Gastrocnemius medialis (tissue), 4 donors: ENCODE results near the gene VOPP1. TPM values are rescaled to one million over a fixed set of nuclear protein-coding genes. Genes with fewer than 3 reads are reported as not detected.

Source experiments
- ATAC-seq, 2 donors: fragments of 150-250 bp; one replicate each; pipeline ENCODE4 v1.9.1; 2016
- DNase-seq, 2 donors: peaks; one replicate each; pipeline ENCODE4 v3.0.0-alpha.2; 2019
- H3K27ac ChIP-seq, 4 donors: fragments of 200-600 bp; sonication (generic); 1 replicate in 1 of 4; 2 replicates in 3 of 4; pipeline ENCODE4 v1.5.1; 2016 to 2018; ENCODE audit warnings: mild to moderate bottlenecking in 2 of 4, moderate library complexity in 1 of 4
- H3K27me3 ChIP-seq, 3 donors: fragments of 200-600 bp; sonication (generic) in 2 of 3; 1 replicate in 1 of 3; 2 replicates in 2 of 3; pipeline versions ENCODE4 v1.5.1 to v1.6.0; 2016 to 2019; ENCODE audit warnings: mild to moderate bottlenecking in 1 of 3, moderate library complexity in 1 of 3
- H3K36me3 ChIP-seq, 2 donors: fragments of 200-600 bp; sonication (generic) in 1 of 2; one replicate each; pipeline ENCODE4 v1.5.1; 2017 to 2018
- H3K4me1 ChIP-seq, 2 donors: fragments of 200-600 bp; sonication (generic) in 1 of 2; one replicate each; pipeline ENCODE4 v1.5.1; 2016 to 2017; ENCODE audit warnings: mild to moderate bottlenecking in 2 of 2
- H3K4me3 ChIP-seq, 4 donors: fragments of 200-600 bp; sonication (generic) in 3 of 4; 1 replicate in 1 of 4; 2 replicates in 3 of 4; pipeline ENCODE4 v1.5.1; 2016 to 2019; ENCODE audit warnings: mild to moderate bottlenecking in 2 of 4
- H3K9me3 ChIP-seq, 3 donors: fragments of 200-600 bp; sonication (generic) in 2 of 3; 1 replicate in 1 of 3; 2 replicates in 2 of 3; pipeline ENCODE4 v1.5.1; 2016 to 2019
- POLR2A ChIP-seq, 2 donors: fragments of 450-650 bp; IDR thresholded peaks; one replicate each; pipeline ENCODE4 v1.6.1; 2017; ENCODE audit warnings: antibody characterized with exemption in 2 of 2, mild to moderate bottlenecking in 2 of 2, moderate library complexity in 2 of 2
- in situ Hi-C, 4 donors: fragments of 200-750 bp; cut with MboI; loops; one replicate each; pipeline versions ENCODE4 v1.15.0 to v1.8.0; 2017; ENCODE audit warnings: low sequenced_read_pairs in 4 of 4
- intact Hi-C: fragments of 100-400 bp; cut with DNase I; formaldehyde crosslinking; loops from one replicate; pipeline ENCODE4 v1.15.1; 2023; ENCODE audit warnings: low total_unique reads
- total RNA-seq, 4 donors: library from RNA; depleted of rRNA; stranded (reverse); fragments of >200 nt; gene quantifications; one replicate each; pipeline versions ENCODE4 v1.1.0 to v1.2.3, GENCODE V29; 2016
- TF ChIP-seq, protein P1 (sequence below), 5 experiments: fragments of 450-650 bp in 3 of 5; fragments of 200-600 bp in 2 of 5; sonication (generic) in 2 of 5; IDR thresholded peaks in 4 of 5; conservative IDR thresholded peaks in 1 of 5; 1 replicate in 4 of 5; 2 replicates in 1 of 5; pipeline ENCODE4 v1.5.1; 2016 to 2019; ENCODE audit warnings: antibody characterized with exemption in 5 of 5, mild to moderate bottlenecking in 3 of 5, moderate library complexity in 3 of 5

The VOPP1 gene
- total RNA-seq, 4 donors from 2014 or later = 17.3 to 27.9 (median 26.5) TPM

DNA sequence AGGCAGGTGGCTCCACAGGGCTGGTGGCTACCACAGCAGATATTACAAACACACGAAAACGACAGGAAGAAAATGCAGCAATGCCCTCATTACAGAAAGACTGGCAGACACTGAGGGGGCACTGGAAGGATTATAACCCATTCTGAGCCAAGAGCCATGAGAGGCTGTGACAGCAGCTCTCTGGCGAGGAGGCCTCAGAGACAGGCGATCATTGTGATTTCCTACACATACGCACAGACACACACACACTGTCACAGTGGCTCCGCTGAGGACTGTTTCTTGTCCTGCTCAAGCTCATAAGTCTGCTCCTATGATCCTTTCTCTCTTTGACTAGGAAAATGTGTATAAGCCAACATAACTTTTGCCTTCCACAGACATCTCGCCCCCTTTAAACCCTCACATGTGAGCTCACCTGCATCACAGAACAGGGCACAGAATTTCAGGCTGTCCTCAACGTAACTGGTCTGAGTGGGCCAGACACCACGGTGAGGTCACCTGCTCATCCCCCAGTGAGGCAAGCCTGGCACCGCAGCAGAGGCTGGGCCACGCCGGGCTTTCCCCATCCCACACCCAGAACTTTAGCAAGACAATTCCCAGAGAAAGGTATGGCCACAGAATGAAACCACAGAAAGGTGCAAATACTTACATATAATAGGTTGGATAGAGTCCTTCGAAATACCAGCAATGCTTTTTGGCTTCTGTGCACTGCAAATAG, 51.7 kb downstream of the VOPP1 start:
- no peaks in the 10 kb centered on the region for H3K27me3 ChIP-seq
- DNase-seq (no peak), ATAC-seq (no peak)
- TF ChIP-seq POLR2A (IDR thresholded peaks at IDR 0.05) = no peak
- TF ChIP-seq, protein P1, sequence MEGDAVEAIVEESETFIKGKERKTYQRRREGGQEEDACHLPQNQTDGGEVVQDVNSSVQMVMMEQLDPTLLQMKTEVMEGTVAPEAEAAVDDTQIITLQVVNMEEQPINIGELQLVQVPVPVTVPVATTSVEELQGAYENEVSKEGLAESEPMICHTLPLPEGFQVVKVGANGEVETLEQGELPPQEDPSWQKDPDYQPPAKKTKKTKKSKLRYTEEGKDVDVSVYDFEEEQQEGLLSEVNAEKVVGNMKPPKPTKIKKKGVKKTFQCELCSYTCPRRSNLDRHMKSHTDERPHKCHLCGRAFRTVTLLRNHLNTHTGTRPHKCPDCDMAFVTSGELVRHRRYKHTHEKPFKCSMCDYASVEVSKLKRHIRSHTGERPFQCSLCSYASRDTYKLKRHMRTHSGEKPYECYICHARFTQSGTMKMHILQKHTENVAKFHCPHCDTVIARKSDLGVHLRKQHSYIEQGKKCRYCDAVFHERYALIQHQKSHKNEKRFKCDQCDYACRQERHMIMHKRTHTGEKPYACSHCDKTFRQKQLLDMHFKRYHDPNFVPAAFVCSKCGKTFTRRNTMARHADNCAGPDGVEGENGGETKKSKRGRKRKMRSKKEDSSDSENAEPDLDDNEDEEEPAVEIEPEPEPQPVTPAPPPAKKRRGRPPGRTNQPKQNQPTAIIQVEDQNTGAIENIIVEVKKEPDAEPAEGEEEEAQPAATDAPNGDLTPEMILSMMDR (IDR thresholded peaks at IDR 0.05 in 4 of 5, conservative IDR thresholded peaks at IDR 0.05 in 1 of 5) = no peak
- peaks cover 56 to 63% of the 10 kb centered on the region in 2 donors for H3K4me1 ChIP-seq
- no peak overlapping the region for H3K4me3 ChIP-seq
- in situ Hi-C loops (no loop called here), intact Hi-C loops (no loop called here)
- no peaks in the 10 kb centered on the region for H3K36me3 ChIP-seq
- H3K27ac ChIP-seq = peak overlapping the region in 1 of 4 donors; percentile 5
- no peaks in the 10 kb centered on the region for H3K9me3 ChIP-seq

- intact Hi-C loops (no loop called here), in situ Hi-C loops (no loop called here)
- no peak for ATAC-seq
Observed at GRCh38 chr7:55518836-55519235, 53.5 kb downstream of the VOPP1 start.

DNA sequence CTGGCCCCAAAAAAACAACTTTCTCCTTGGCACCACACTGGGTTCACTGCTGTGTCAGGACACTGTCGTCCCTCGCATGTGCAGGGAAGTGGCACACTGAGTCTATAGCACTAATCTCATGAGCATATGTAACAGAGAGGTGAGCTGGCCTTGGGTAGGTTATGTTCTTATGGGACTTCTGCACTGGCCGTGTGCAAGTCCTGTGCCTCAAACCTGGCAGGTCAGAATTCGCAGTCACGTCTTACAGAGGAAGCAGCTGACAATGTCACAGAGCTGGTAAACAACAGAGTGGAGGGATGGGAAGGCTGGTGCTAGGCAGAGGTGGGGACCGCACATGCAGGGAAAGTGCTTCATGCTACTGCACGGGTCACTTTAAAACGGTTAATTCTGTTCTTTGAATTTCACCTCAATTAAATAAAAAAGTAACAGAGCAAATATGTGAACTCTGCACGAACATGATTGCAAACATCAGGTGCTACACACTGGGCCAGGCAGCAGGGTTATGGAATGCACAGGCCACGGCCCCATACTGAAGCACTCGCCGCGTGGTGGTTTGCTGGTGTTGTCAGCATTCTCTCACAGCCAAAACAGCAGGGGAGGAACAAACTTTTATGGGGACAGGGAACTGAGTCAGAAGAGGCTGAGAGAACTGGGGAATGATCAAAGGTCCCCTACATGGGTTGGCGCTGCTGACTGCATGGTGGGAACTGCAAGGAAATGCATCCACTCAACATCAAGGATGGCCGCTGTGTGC, 54.2 kb downstream of the VOPP1 start:
- no peaks in the 10 kb centered on the region for H3K27me3 ChIP-seq
- ATAC-seq (no peak), DNase-seq (no peak)
- TF ChIP-seq, protein P1 (IDR thresholded peaks at IDR 0.05 in 4 of 5, conservative IDR thresholded peaks at IDR 0.05 in 1 of 5) = no peak
- TF ChIP-seq POLR2A (IDR thresholded peaks at IDR 0.05) = no peak
- H3K36me3 ChIP-seq = no peaks in the 10 kb centered on the region
- in situ Hi-C loops (no loop called here), intact Hi-C loops (no loop called here)
- no peak overlapping the region for H3K27ac ChIP-seq
- no peaks in the 10 kb centered on the region for H3K9me3 ChIP-seq
- no peak overlapping the region for H3K4me3 ChIP-seq
- peaks cover 47 to 51% of the 10 kb centered on the region in 2 donors for H3K4me1 ChIP-seq

More at GRCh38 chr7:55518836-55519235, 53.5 kb downstream of the VOPP1 start:
- no peaks in the 10 kb centered on the region for H3K27me3 ChIP-seq
- H3K27ac ChIP-seq = no peak overlapping the region
- H3K4me3 ChIP-seq = no peak overlapping the region
- H3K4me1 ChIP-seq = peaks cover 52 to 57% of the 10 kb centered on the region in 2 donors
- no peak for DNase-seq
- TF ChIP-seq POLR2A (IDR thresholded peaks at IDR 0.05) = no peak
- TF ChIP-seq, protein P1 (IDR thresholded peaks at IDR 0.05 in 4 of 5, conservative IDR thresholded peaks at IDR 0.05 in 1 of 5) = no peak
- H3K36me3 ChIP-seq = no peaks in the 10 kb centered on the region
- no peaks in the 10 kb centered on the region for H3K9me3 ChIP-seq

DNA sequence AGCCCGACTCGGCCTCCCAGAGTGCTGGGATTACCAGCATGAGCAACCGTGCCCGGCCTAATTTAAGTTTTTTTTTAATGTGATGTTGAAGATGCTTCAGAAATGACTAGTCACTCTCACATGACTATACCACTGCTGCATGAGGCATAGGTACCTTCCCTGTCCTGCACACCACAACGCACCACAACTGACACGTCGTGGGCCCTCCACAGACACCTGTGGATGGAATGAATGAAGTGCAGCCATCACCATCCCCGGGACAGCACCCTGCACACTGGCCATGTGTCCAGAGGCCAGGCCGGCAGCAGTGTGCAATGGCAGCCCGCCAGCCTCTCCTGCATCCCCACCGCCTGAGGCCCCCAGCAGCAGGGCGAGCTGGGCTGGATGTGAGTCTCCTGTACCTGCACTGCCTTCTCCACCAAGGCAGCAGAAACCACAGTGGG, 55.1 kb downstream of the VOPP1 start:
- intact Hi-C loops = no loop called here
- no peaks in the 10 kb centered on the region for H3K9me3 ChIP-seq
- H3K36me3 ChIP-seq = no peaks in the 10 kb centered on the region
- ATAC-seq (no peak), DNase-seq (no peak)
- H3K4me1 ChIP-seq = peaks cover 39 to 42% of the 10 kb centered on the region in 2 donors
- in situ Hi-C loops = no loop called here
- H3K27me3 ChIP-seq = no peaks in the 10 kb centered on the region
- H3K4me3 ChIP-seq = no peak overlapping the region
- peak overlapping the region in 3 of 4 donors; percentile 33 to 86 (median 83) for H3K27ac ChIP-seq
- TF ChIP-seq POLR2A (IDR thresholded peaks at IDR 0.05) = no peak
- TF ChIP-seq, protein P1 (IDR thresholded peaks at IDR 0.05 in 4 of 5, conservative IDR thresholded peaks at IDR 0.05 in 1 of 5) = no peak
